Stimulated activated CD8-positive, alpha-beta memory T cell treated with anti-CD3 and anti-CD28 coated beads, Interleukin-4, amount 100 ng/mL, for 4 hours (primary cell): ENCODE measurements around the gene AGXT2.
A peak's percentile ranks its signal among the peaks of the same experiment; 100 is the strongest.
"Not testable (repeated sequence)": the region's sequence is repeated elsewhere in the genome, so short reads cannot be mapped to it uniquely, and the experiment has no call there.

ENCODE experiments used
- DNase-seq, 2 donors: peaks; one replicate each; pipeline ENCODE4 v3.0.0-alpha.2; 2020; ENCODE audit warnings: low read depth in 2 of 2, low spot score in 1 of 2

The AGXT2 gene

GRCh38 chr5:35015063-35015462, 32.7 kb downstream of the AGXT2 start:
- no peak for DNase-seq

- DNase-seq = no peak
These were observed 35.0 kb downstream of the AGXT2 start for GRCh38 chr5:35012796-35013195.

- DNase-seq = no peak
These were observed 35.4 kb downstream of the AGXT2 start for GRCh38 chr5:35012365-35012764.

GRCh38 chr5:35010676-35011075, 37.1 kb downstream of the AGXT2 start:
- DNase-seq = no peak

GRCh38 chr5:35009657-35010056, 38.1 kb downstream of the AGXT2 start:
- no peak for DNase-seq

- no peak for DNase-seq
These were observed 38.7 kb downstream of the AGXT2 start for GRCh38 chr5:35009019-35009418.

- no peak for DNase-seq
These were observed 43.0 kb downstream of the AGXT2 start for GRCh38 chr5:35004771-35005170.

GRCh38 chr5:35004200-35004599, 43.5 kb downstream of the AGXT2 start:
- no peak for DNase-seq

GRCh38 chr5:35003018-35003957, 44.5 kb downstream of the AGXT2 start:
- peak; percentile 1 to 33 for DNase-seq

GRCh38 chr5:35002459-35002858, 45.3 kb downstream of the AGXT2 start:
- no peak for DNase-seq

GRCh38 chr5:35001842-35002241, 45.9 kb downstream of the AGXT2 start:
- no peak for DNase-seq

GRCh38 chr5:34998058-34998789, 49.5 kb downstream of the AGXT2 start:
- no peak for DNase-seq

- no peak for DNase-seq
These were observed 51.5 kb downstream of the AGXT2 start for GRCh38 chr5:34996261-34996660.

- DNase-seq = no peak
These were observed 53.8 kb downstream of the AGXT2 start for GRCh38 chr5:34993951-34994350.

- no peak for DNase-seq
These were observed 56.1 kb downstream of the AGXT2 start for GRCh38 chr5:34991486-34992238.

- no peak for DNase-seq
These were observed 60.8 kb downstream of the AGXT2 start for GRCh38 chr5:34986965-34987364.

- no peak for DNase-seq
These were observed 64.9 kb downstream of the AGXT2 start for GRCh38 chr5:34982823-34983222.

GRCh38 chr5:34978681-34979080, 69.1 kb downstream of the AGXT2 start:
- DNase-seq = no peak

GRCh38 chr5:34977934-34978613, 69.7 kb downstream of the AGXT2 start:
- no peak for DNase-seq

- no peak for DNase-seq
These were observed 71.4 kb downstream of the AGXT2 start for GRCh38 chr5:34976347-34976746.

GRCh38 chr5:34971655-34972054, 76.1 kb downstream of the AGXT2 start:
- DNase-seq = not testable (repeated sequence)
